ENCODE data around the gene TADA2A. TPM values are rescaled to one million over a fixed set of nuclear protein-coding genes. Genes with fewer than 3 reads are reported as not detected.
"Not testable (repeated sequence)": the region's sequence is repeated elsewhere in the genome, so short reads cannot be mapped to it uniquely, and the experiment has no call there.

TADA2A gene
- total RNA-seq, 2 donors from 2014 or later, result 16.6 to 22.5 TPM

GRCh38 chr17:37446027-37446426 lies 39.3 kb downstream of the TADA2A start:
- Histone ChIP-seq H3K4me1 (no peaks in the 10 kb centered on the region), H3K36me3 (no peaks in the 10 kb centered on the region), H3K27ac (no peak overlapping the region), H3K27me3 (no peaks in the 10 kb centered on the region), H3K4me3 (no peak overlapping the region), H3K9me3 (no peaks in the 10 kb centered on the region), H3K9ac (ENCODE audit: low read depth in 2 of 2, low read length in 2 of 2) (no peak overlapping the region)
- no peak for TF ChIP-seq CTCF (IDR thresholded peaks at IDR 0.05)
- no peak for DNase-seq
- intact Hi-C loops (cut with DNase I), result no loop called here

- H3K27me3 ChIP-seq, result no peaks in the 10 kb centered on the region
- no peak overlapping the region for H3K27ac ChIP-seq
- no peak for DNase-seq
- no peaks in the 10 kb centered on the region for H3K36me3 ChIP-seq
- intact Hi-C loops (cut with DNase I), result no loop called here
- H3K9ac ChIP-seq (ENCODE audit: low read depth in 2 of 2, low read length in 2 of 2), result no peak overlapping the region
- no peak for TF ChIP-seq CTCF (IDR thresholded peaks at IDR 0.05)
- no peaks in the 10 kb centered on the region for H3K9me3 ChIP-seq
- H3K4me1 ChIP-seq, result no peaks in the 10 kb centered on the region
- no peak overlapping the region for H3K4me3 ChIP-seq
Observed at GRCh38 chr17:37447641-37448040, 41.0 kb downstream of the TADA2A start.

DNA sequence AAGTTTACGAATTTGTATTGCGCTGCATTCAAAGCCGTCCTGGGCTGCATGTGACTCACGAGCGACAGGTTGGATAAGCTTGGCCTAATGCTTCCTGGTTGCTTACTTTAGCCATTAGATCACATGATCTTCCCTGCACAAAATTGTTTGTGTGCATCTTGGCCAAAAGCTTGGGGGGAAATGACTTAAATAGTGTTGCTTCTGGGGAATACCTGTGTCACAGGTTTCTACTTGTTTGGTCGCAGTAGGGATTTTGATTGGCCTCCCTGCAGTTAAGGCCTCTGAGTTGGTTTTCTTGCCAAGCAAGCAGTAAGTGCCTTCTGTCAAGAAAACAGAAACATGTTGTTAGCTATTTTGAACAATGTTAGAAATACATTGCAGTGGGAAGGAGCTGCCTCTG lies 43.4 kb downstream of the TADA2A start:
- H3K27ac ChIP-seq, result no peak overlapping the region
- intact Hi-C loops (cut with DNase I), result no loop called here
- no peaks in the 10 kb centered on the region for H3K4me1 ChIP-seq
- no peaks in the 10 kb centered on the region for H3K36me3 ChIP-seq
- no peaks in the 10 kb centered on the region for H3K9me3 ChIP-seq
- TF ChIP-seq CTCF (IDR thresholded peaks at IDR 0.05), result no peak
- DNase-seq, result no peak
- no peaks in the 10 kb centered on the region for H3K27me3 ChIP-seq
- no peak overlapping the region for H3K4me3 ChIP-seq
- H3K9ac ChIP-seq (ENCODE audit: low read depth in 2 of 2, low read length in 2 of 2), result no peak overlapping the region

- intact Hi-C loops (cut with DNase I), result not testable (repeated sequence)
Observed at GRCh38 chr17:37457801-37458200, 51.1 kb downstream of the TADA2A start.

GRCh38 chr17:37458805-37459204 lies 52.1 kb downstream of the TADA2A start:
- no peak for DNase-seq
- TF ChIP-seq CTCF (IDR thresholded peaks at IDR 0.05), result no peak
- Histone ChIP-seq H3K4me3 (no peak overlapping the region), H3K9me3 (no peaks in the 10 kb centered on the region), H3K27me3 (no peaks in the 10 kb centered on the region), H3K36me3 (no peaks in the 10 kb centered on the region), H3K4me1 (no peaks in the 10 kb centered on the region), H3K9ac (ENCODE audit: low read depth in 2 of 2, low read length in 2 of 2) (no peak overlapping the region), H3K27ac (no peak overlapping the region)
- intact Hi-C loops (cut with DNase I), result no loop called here

More at GRCh38 chr17:37457801-37458200, 51.1 kb downstream of the TADA2A start:
- not testable (repeated sequence) for H3K9ac ChIP-seq (ENCODE audit: low read depth in 2 of 2, low read length in 2 of 2); H3K27me3 ChIP-seq; H3K27ac ChIP-seq; H3K4me3 ChIP-seq; H3K9me3 ChIP-seq; H3K4me1 ChIP-seq; DNase-seq; H3K36me3 ChIP-seq

- Histone ChIP-seq H3K9me3 (no peaks in the 10 kb centered on the region), H3K4me1 (no peaks in the 10 kb centered on the region), H3K36me3 (no peaks in the 10 kb centered on the region), H3K27ac (no peak overlapping the region), H3K9ac (ENCODE audit: low read depth in 2 of 2, low read length in 2 of 2) (no peak overlapping the region), H3K27me3 (no peaks in the 10 kb centered on the region), H3K4me3 (no peak overlapping the region)
- TF ChIP-seq CTCF (IDR thresholded peaks at IDR 0.05), result no peak
- DNase-seq, result no peak
- intact Hi-C loops (cut with DNase I), result no loop called here
Observed at GRCh38 chr17:37461668-37462067, 55.0 kb downstream of the TADA2A start.

All from colonic mucosa (tissue), 4 donors.